IPS-18c (cell line): ENCODE measurements around the gene MYO3B.

ENCODE experiments used
- H3K4me3 ChIP-seq: 2 replicates; pipeline ENCODE4 v1.7.0; 2013; ENCODE audit warnings: low read depth, mild to moderate bottlenecking, low read length, moderate library complexity; ENCODE audit not compliant: insufficient read depth
- H3K9me3 ChIP-seq: one replicate; pipeline ENCODE4 v1.6.1; 2013; ENCODE audit warnings: mild to moderate bottlenecking, low read length, moderate library complexity; ENCODE audit not compliant: control insufficient read depth, insufficient read depth

MYO3B gene

DNA sequence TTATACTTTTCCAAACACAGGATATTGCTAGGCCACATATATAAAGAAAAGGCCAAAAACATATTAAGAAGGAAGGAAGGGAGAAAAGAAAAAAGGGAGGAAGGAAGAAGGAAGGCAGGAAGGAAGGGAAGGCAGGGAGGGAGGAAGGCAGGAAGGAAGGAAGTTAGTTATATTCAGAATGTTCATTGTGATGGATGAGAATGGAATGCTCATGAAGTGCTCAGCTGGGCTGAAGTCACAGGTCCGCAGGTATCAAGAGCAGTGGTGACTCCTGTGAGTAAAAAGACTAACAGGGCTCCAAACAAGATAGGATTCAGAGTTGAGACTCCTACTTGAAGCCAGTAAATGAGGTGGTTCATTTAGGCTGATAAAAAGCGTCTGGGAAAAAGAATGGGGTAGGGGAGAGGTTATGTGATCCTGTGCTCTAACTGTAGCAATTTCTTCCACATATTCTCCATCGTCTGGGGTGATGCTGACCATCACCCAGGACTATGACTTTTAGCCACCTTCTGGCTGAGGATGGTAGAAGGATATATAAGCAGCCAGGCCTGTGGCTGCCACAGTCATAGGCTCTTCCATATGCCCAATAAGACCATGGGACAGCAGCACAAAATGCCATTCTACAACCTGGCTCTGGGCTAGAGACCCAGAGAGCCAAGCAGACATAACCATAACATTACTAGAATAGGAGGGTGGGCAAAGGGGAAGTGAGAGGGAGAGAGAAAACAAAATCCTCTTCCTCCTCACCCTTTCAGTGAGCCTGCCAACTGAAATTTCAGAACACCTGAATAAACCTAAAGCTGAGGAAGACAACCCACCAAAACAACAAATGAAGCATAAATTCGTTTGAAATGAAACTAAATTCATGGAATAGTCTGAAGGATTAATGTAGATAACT, 173.2 kb downstream of the MYO3B start:
- Histone ChIP-seq H3K9me3 (no peaks in the 10 kb centered on the region), H3K4me3 (no peak overlapping the region)

DNA sequence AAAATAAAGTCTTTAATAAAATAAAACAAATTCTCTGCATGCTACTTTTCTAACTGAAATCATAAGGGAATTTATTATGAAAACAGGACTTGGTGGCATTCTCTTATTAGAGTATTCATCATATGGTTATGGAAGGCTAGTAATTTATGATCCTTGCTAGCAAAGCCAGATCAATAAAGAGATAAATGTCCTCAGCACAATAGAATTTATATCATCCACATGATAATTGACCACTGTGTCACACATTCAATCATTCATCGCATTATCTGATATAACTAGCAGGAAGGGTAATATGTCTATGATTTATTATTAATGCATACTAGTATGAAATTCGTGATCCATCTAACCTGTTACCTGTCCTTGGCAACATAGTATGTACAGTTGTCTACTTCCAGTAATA, 175.8 kb downstream of the MYO3B start:
- H3K9me3 ChIP-seq = no peaks in the 10 kb centered on the region
- H3K4me3 ChIP-seq = no peak overlapping the region

- Histone ChIP-seq H3K4me3 (no peak overlapping the region), H3K9me3 (no peaks in the 10 kb centered on the region)
These were observed 176.4 kb downstream of the MYO3B start for GRCh38 chr2:170354388-170354787.

GRCh38 chr2:170354855-170355780, 177.2 kb downstream of the MYO3B start:
- no peaks in the 10 kb centered on the region for H3K9me3 ChIP-seq

DNA sequence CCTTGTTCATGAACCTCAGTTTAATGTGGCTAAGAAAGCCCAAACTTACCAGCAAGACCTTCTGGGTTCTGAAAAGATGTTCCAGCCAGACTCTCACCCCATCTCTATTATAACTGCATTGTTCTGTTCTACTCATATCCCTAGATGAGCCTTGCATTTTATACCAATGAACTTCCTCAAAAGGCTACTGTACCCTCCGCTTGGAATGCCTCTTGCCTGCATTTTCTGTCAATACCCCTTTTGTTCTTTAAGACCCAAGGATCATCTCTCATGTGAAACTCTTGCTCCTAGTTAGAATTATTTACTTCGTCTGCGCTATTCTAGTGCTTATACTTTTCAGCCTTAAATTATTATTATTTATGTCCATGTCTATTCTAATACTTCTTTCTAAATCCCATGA, 181.5 kb downstream of the MYO3B start:
- H3K4me3 ChIP-seq = no peak overlapping the region
- H3K9me3 ChIP-seq = no peaks in the 10 kb centered on the region

More at GRCh38 chr2:170354855-170355780, 177.2 kb downstream of the MYO3B start:
- no peak overlapping the region for H3K4me3 ChIP-seq

- H3K4me3 ChIP-seq = no peak overlapping the region
- no peaks in the 10 kb centered on the region for H3K9me3 ChIP-seq
These were observed 182.7 kb downstream of the MYO3B start for GRCh38 chr2:170360546-170361089.

- H3K9me3 ChIP-seq = no peaks in the 10 kb centered on the region
- H3K4me3 ChIP-seq = no peak overlapping the region
These were observed 183.4 kb downstream of the MYO3B start for GRCh38 chr2:170361090-170361936.

GRCh38 chr2:170362313-170362870, 184.4 kb downstream of the MYO3B start:
- no peaks in the 10 kb centered on the region for H3K9me3 ChIP-seq

GRCh38 chr2:170362871-170363631, 185.1 kb downstream of the MYO3B start:
- H3K9me3 ChIP-seq = no peaks in the 10 kb centered on the region
- no peak overlapping the region for H3K4me3 ChIP-seq

More at GRCh38 chr2:170362313-170362870, 184.4 kb downstream of the MYO3B start:
- no peak overlapping the region for H3K4me3 ChIP-seq

GRCh38 chr2:170365003-170365402, 187.1 kb downstream of the MYO3B start:
- no peak overlapping the region for H3K4me3 ChIP-seq
- H3K9me3 ChIP-seq = no peaks in the 10 kb centered on the region

- Histone ChIP-seq H3K4me3 (no peak overlapping the region), H3K9me3 (no peaks in the 10 kb centered on the region)
These were observed 187.7 kb downstream of the MYO3B start for GRCh38 chr2:170365686-170366085.

DNA sequence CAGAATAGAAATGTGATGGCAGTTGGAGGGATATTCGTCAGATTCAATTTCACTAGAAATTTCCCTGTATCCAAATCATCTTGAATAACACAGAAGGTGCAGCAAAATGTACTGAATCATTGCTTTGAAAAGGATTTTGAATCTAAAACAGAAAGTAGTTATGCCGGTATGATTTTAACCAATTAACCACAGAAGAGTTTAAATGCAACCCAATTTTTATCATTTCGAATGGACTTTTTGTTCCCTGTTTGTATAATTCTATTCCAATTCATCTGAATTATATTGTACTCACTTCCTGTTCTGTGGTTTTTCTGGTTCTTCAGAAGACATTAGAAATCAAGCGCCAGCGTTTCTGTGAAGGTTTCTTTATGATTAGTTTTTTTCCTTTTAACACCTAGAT, 190.4 kb downstream of the MYO3B start:
- Histone ChIP-seq H3K4me3 (no peak overlapping the region), H3K9me3 (no peaks in the 10 kb centered on the region)

DNA sequence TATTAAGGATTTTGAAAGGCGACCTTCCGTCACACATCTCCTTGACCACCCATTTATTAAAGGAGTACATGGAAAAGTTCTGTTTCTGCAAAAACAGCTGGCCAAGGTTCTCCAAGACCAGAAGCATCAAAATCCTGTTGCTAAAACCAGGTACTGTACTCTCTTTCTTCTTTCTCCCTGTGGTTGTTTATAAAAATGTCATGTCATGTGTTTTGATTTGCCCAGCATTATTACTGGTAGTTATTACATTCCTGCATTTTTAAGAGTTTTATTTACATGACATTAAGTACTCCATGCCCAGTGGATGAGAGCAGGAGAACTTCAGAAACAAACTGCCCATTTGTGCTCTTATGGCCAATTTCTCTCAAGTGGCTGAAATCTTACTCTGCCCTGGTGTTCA, 191.3 kb downstream of the MYO3B start:
- no peak overlapping the region for H3K4me3 ChIP-seq
- H3K9me3 ChIP-seq = no peaks in the 10 kb centered on the region

DNA sequence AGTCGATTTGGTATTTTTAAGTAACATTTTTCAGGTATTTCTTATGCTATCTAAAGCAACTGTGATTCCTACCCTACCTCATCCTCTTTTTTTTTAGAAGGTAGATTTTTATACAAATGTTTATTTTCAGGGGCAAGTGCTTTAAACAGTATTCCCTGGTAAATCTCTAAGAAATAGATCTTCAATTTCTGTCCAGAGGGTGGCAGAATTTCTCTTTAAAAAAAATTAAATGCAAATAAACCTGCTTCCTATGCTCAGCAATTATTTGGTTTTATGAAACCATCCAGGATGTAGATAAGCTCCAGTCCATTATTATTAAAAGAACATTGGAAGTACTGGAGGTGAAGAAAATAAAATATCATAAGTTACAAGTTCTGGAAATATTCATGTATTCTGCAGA, 191.9 kb downstream of the MYO3B start:
- Histone ChIP-seq H3K4me3 (no peak overlapping the region), H3K9me3 (no peaks in the 10 kb centered on the region)

GRCh38 chr2:170371231-170371998, 193.5 kb downstream of the MYO3B start:
- Histone ChIP-seq H3K9me3 (no peaks in the 10 kb centered on the region), H3K4me3 (no peak overlapping the region)
